Osteoblast (primary cell): ENCODE measurements around the gene ATP6V0A4. TPM values are rescaled to one million over a fixed set of nuclear protein-coding genes. Genes with fewer than 3 reads are reported as not detected.

Experiments used
- DNase-seq: peaks from one replicate; pipeline ENCODE4 v3.0.0; 2011; ENCODE audit warnings: low spot score, mixed read lengths; ENCODE audit not compliant: insufficient read length; ENCODE audit errors: missing footprints
- H2AFZ ChIP-seq: 2 replicates; pipeline ENCODE4 v1.6.0; 2011; ENCODE audit warnings: mild to moderate bottlenecking, low read length
- H3K27ac ChIP-seq: 2 replicates; pipeline ENCODE4 v1.5.1; 2011; ENCODE audit warnings: mild to moderate bottlenecking, low read depth, low read length, moderate library complexity
- H3K27me3 ChIP-seq: 2 replicates; pipeline ENCODE4 v1.6.0; 2012; ENCODE audit warnings: mild to moderate bottlenecking, control low read depth, inconsistent platforms, low read length, moderate library complexity; ENCODE audit not compliant: insufficient read depth
- H3K36me3 ChIP-seq: 2 replicates; pipeline ENCODE4 v1.5.1; 2011; ENCODE audit warnings: mild to moderate bottlenecking, low read length, control low read depth, moderate library complexity; ENCODE audit not compliant: insufficient read depth
- H3K4me1 ChIP-seq: 2 replicates; pipeline ENCODE4 v1.5.1; 2011; ENCODE audit warnings: mild to moderate bottlenecking, low read length, control low read depth, moderate library complexity; ENCODE audit not compliant: insufficient read depth
- H3K4me2 ChIP-seq: 2 replicates; pipeline ENCODE4 v1.6.0; 2011; ENCODE audit warnings: mild to moderate bottlenecking, low read length; ENCODE audit not compliant: insufficient read depth
- H3K4me3 ChIP-seq: fragments of 200-600 bp; sonication (generic); 3 replicates; pipeline ENCODE4 v1.5.1; 2012; ENCODE audit warnings: mild to moderate bottlenecking, low read length, inconsistent platforms; ENCODE audit not compliant: insufficient read depth
- H3K79me2 ChIP-seq: 2 replicates; pipeline ENCODE4 v1.6.0; 2012; ENCODE audit warnings: mild to moderate bottlenecking, low read length, control low read depth, inconsistent platforms; ENCODE audit not compliant: insufficient read depth
- H3K9me3 ChIP-seq: 2 replicates; pipeline ENCODE4 v1.5.1; 2011; ENCODE audit warnings: low read depth, low read length, control low read depth
- H4K20me1 ChIP-seq: 2 replicates; pipeline ENCODE4 v1.6.0; 2012; ENCODE audit warnings: mild to moderate bottlenecking, low read length, control low read depth; ENCODE audit not compliant: insufficient read depth
- total RNA-seq: library from RNA; depleted of rRNA; stranded (reverse); fragments of >200 nt; gene quantifications from 2 replicates; pipeline ENCODE4 v1.2.3, GENCODE V29; 2012
- TF ChIP-seq, protein P1 (sequence below): IDR thresholded peaks from 2 replicates; pipeline ENCODE4 v1.5.1; 2011; ENCODE audit warnings: mild to moderate bottlenecking, low read depth, low read length, moderate library complexity; ENCODE audit errors: extremely low read depth

ATP6V0A4 gene
- total RNA-seq, 1 donor, result under 0.01 TPM

DNA sequence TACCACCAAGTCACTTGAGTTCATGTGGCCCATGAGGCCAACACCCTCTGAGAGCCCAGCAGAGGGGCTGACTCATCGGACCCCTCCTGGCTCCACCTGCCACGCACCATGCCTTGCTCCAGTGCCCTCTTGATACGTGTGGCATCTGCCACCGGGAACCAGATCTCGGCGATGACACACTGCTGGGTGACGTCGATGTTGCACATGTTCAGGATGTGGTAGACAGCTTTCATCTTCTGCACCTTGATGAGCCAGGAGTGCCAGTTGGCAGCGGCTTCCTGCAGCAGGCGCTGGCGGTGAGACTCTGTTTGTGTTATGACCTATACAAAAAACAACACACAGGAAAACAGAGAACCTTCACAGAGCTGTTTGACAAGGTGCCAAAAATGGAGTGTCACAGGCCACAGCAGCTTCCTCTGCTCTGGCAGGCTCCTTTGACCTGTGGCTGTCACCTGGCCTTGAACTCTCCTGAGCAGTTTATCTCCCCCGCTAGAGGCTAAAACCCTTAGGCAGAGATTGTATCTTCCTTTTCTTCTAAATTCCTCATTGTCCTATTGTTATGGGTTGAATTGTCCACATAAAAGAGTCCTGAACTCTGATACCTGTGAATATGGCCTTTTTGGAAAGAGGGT, 45.4 kb downstream of the ATP6V0A4 start:
- H4K20me1 ChIP-seq, result no peaks in the 10 kb centered on the region
- H2AFZ ChIP-seq, result no peak overlapping the region

DNA sequence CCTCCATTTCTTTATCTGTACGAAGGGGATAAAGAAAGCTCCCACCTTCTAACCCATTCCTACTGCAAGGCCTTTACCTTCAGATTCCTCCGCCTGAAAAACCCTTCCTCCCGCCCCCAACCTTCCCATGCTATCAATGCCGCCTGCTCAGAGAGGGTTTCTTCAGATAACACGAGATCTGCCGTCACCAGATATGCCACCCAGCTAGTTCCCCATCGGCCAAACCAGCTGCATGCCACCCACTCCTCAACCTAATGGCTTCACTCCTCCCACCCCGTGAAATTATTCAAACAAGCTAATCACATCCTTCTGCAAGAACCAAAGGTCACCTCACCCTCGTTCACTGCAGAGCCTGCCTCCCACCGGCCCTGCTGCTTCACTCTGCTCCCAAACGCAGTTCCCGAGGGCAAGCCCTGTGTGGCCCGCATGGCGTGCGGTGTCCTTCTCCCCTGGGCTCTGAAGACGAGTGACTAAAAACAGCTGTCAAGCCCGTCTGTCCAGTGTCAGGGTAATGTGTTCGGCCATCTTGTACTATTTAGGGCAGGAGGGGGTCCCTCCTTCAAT, 47.0 kb downstream of the ATP6V0A4 start:
- H2AFZ ChIP-seq, result no peak overlapping the region
- no peaks in the 10 kb centered on the region for H3K27me3 ChIP-seq
- no peaks in the 10 kb centered on the region for H3K36me3 ChIP-seq
- TF ChIP-seq, protein P1, sequence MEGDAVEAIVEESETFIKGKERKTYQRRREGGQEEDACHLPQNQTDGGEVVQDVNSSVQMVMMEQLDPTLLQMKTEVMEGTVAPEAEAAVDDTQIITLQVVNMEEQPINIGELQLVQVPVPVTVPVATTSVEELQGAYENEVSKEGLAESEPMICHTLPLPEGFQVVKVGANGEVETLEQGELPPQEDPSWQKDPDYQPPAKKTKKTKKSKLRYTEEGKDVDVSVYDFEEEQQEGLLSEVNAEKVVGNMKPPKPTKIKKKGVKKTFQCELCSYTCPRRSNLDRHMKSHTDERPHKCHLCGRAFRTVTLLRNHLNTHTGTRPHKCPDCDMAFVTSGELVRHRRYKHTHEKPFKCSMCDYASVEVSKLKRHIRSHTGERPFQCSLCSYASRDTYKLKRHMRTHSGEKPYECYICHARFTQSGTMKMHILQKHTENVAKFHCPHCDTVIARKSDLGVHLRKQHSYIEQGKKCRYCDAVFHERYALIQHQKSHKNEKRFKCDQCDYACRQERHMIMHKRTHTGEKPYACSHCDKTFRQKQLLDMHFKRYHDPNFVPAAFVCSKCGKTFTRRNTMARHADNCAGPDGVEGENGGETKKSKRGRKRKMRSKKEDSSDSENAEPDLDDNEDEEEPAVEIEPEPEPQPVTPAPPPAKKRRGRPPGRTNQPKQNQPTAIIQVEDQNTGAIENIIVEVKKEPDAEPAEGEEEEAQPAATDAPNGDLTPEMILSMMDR, result no peak
- H3K4me2 ChIP-seq, result no peak overlapping the region
- H3K4me3 ChIP-seq, result no peak overlapping the region
- no peaks in the 10 kb centered on the region for H3K9me3 ChIP-seq
- H3K4me1 ChIP-seq, result no peaks in the 10 kb centered on the region
- H3K27ac ChIP-seq, result no peak overlapping the region
- H4K20me1 ChIP-seq, result no peaks in the 10 kb centered on the region
- DNase-seq, result no peak
- no peaks in the 10 kb centered on the region for H3K79me2 ChIP-seq

More for the DNA sequence above, 45.4 kb downstream of the ATP6V0A4 start:
- Histone ChIP-seq H3K9me3 (no peaks in the 10 kb centered on the region), H3K36me3 (no peaks in the 10 kb centered on the region), H3K27me3 (no peaks in the 10 kb centered on the region), H3K4me3 (no peak overlapping the region), H3K79me2 (no peaks in the 10 kb centered on the region), H3K27ac (no peak overlapping the region), H3K4me2 (no peak overlapping the region), H3K4me1 (no peaks in the 10 kb centered on the region)
- no peak for DNase-seq
- TF ChIP-seq, protein P1, result no peak

DNA sequence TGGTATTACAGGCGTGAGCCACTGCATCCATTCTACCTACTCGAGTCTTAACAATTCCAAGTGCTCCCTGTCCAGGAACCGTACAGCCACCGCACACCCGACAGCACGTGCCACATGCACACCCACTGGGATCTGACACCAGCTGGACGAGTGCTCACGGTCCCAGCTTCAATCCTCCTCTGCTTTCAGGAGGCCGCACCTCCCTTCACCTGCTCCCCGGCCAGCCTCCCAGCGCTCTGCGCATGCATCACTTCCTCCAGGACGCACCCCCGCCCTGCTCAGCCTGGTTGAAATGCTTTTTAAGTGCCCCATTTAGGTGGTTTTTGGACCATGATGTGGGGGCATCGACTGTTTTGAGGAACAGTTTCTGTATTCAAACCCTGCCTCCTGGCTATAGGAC, 47.5 kb downstream of the ATP6V0A4 start:
- TF ChIP-seq, protein P1, result no peak

DNA sequence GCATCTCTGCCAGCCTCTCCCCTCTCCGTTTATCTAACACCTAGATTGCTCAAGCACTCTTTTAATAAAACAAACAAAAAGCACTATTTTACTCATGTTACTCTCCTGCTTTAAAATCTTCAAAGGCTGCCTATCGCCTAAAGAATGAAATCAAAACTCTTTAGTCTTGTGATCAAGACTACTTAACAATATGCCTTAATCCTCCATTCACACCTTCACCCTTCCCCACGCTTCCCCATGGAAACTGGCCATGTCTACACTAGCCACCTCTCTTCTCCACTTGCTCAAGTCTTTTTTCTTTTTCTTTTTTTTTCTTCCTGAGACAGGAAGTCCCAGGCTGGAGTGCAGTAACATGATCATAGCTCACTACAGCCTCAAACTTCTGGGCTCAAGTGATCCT, 48.0 kb downstream of the ATP6V0A4 start:
- Histone ChIP-seq H2AFZ (no peak overlapping the region), H3K4me3 (no peak overlapping the region), H3K27ac (no peak overlapping the region), H3K4me1 (no peaks in the 10 kb centered on the region), H3K36me3 (no peaks in the 10 kb centered on the region), H3K27me3 (no peaks in the 10 kb centered on the region), H3K9me3 (no peaks in the 10 kb centered on the region), H4K20me1 (no peaks in the 10 kb centered on the region), H3K79me2 (no peaks in the 10 kb centered on the region), H3K4me2 (no peak overlapping the region)
- no peak for DNase-seq
- TF ChIP-seq, protein P1, result no peak

More for the DNA sequence above, 47.5 kb downstream of the ATP6V0A4 start:
- no peak overlapping the region for H3K4me2 ChIP-seq
- H3K79me2 ChIP-seq, result no peaks in the 10 kb centered on the region
- no peak overlapping the region for H3K27ac ChIP-seq
- no peaks in the 10 kb centered on the region for H3K9me3 ChIP-seq
- H2AFZ ChIP-seq, result no peak overlapping the region
- no peaks in the 10 kb centered on the region for H3K4me1 ChIP-seq
- H3K27me3 ChIP-seq, result no peaks in the 10 kb centered on the region
- no peak for DNase-seq
- H3K36me3 ChIP-seq, result no peaks in the 10 kb centered on the region
- H4K20me1 ChIP-seq, result no peaks in the 10 kb centered on the region
- no peak overlapping the region for H3K4me3 ChIP-seq
